ENCODE data around the gene CHN1. TPM values are rescaled to one million over a fixed set of nuclear protein-coding genes. Genes with fewer than 3 reads are reported as not detected.

CHN1 gene
- polyA plus RNA-seq, 1 donor (not counting 4 experiments of a cell fraction or from before 2014, with no cell fraction given), result 2.3 TPM

DNA sequence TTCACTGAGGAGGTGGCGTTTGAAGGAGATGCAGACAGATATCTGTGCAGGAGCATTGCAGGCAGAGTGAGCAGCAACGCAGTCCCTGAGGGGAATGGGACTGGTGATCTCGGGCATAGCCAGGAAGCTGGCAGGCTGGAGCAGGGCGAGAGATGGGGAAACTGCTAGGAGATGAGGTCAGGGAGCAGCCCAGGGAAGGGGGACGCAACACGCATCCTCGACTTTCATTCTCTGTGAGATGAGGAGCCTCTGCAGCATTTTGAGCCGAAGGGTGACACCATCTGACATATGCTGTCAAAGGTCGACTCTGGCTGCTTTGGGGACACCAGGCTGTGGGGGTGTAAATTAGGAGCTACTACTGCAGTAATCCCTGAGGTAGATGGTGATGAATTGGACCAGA lies 236.6 kb downstream of the CHN1 start:
- peaks cover 4% of the 10 kb centered on the region for H3K27me3 ChIP-seq (ENCODE audit: control insufficient read depth, extremely low read depth, insufficient read depth, low read length)
- H3K4me1 ChIP-seq (ENCODE audit: control insufficient read depth, extremely low read depth, insufficient read depth, low read length), result peaks cover 3% of the 10 kb centered on the region
- no peak overlapping the region for H3K9ac ChIP-seq (ENCODE audit: control insufficient read depth, extremely low read depth, insufficient read depth, low read length)
- H3K9me1 ChIP-seq (ENCODE audit: control insufficient read depth, extremely low read depth, insufficient read depth, low read length), result no peaks in the 10 kb centered on the region
- H3K9me3 ChIP-seq (ENCODE audit: control insufficient read depth, low read depth, low read length), result no peaks in the 10 kb centered on the region
- FAIRE-seq, result no peak
- dilution Hi-C loops (cut with MboI; ENCODE audit: extremely low pct_ligation_motif_present, low sequenced_read_pairs), result loop anchor here (25.0 kb wide), 1 partner anchor 194 kb away; no protein-coding TSS in a partner anchor
- no peaks in the 10 kb centered on the region for H3K36me3 ChIP-seq (ENCODE audit: control insufficient read depth in 2 of 2, extremely low read depth in 1 of 2, insufficient read depth in 2 of 2, low read length in 2 of 2)
- no peak overlapping the region for H3K4me3 ChIP-seq (ENCODE audit: control insufficient read depth in 2 of 3, extremely low read depth in 1 of 3, insufficient read depth in 2 of 3, low read depth in 1 of 3, low read length in 3 of 3)
- DNase-seq (ENCODE audit: low read depth, low spot score), result no peak
- TF ChIP-seq EZH2 (IDR thresholded peaks at IDR 0.05; ENCODE audit: low read length), result no peak
- TF ChIP-seq, protein P1, sequence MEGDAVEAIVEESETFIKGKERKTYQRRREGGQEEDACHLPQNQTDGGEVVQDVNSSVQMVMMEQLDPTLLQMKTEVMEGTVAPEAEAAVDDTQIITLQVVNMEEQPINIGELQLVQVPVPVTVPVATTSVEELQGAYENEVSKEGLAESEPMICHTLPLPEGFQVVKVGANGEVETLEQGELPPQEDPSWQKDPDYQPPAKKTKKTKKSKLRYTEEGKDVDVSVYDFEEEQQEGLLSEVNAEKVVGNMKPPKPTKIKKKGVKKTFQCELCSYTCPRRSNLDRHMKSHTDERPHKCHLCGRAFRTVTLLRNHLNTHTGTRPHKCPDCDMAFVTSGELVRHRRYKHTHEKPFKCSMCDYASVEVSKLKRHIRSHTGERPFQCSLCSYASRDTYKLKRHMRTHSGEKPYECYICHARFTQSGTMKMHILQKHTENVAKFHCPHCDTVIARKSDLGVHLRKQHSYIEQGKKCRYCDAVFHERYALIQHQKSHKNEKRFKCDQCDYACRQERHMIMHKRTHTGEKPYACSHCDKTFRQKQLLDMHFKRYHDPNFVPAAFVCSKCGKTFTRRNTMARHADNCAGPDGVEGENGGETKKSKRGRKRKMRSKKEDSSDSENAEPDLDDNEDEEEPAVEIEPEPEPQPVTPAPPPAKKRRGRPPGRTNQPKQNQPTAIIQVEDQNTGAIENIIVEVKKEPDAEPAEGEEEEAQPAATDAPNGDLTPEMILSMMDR (optimal IDR thresholded peaks at IDR 0.05 in 1 of 3, IDR thresholded peaks at IDR 0.05 in 1 of 3, conservative IDR thresholded peaks at IDR 0.05 in 1 of 3; ENCODE audit: extremely low read depth in 1 of 3, insufficient read depth in 2 of 3, low read length in 3 of 3), result no peak
- no peaks in the 10 kb centered on the region for H4K20me1 ChIP-seq (ENCODE audit: control insufficient read depth, extremely low read depth, insufficient read depth, low read length)
- no peak overlapping the region for H2AFZ ChIP-seq (ENCODE audit: control insufficient read depth, low read length)
- no peak overlapping the region for H3K27ac ChIP-seq (ENCODE audit: control insufficient read depth, insufficient read depth, low read length)
- H3K79me2 ChIP-seq (ENCODE audit: control insufficient read depth, insufficient read depth, low read length), result no peaks in the 10 kb centered on the region
- no peak overlapping the region for H3K4me2 ChIP-seq (ENCODE audit: control insufficient read depth, extremely low read depth, insufficient read depth, low read depth, low read length)

DNA sequence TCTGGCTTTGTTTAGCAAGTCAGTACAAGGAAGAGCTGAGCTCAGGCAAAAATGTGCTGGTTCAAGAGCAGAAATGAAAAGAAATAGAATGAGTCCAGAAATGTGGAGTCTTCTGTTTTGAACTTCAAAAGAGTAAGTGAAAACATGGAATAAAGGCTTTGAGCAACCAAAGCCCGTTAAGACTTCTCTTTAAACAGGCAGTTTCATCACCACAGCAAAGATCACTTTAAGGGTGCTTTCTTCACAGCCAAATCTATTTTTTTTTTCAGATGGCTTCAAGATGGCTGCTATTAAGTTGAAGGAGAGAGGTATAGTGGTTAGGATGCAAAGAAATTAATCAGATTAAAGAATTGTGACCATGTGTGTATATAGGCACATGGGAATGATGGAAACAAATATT lies 238.9 kb downstream of the CHN1 start:
- Histone ChIP-seq H4K20me1 (ENCODE audit: control insufficient read depth, extremely low read depth, insufficient read depth, low read length) (no peaks in the 10 kb centered on the region), H3K4me1 (ENCODE audit: control insufficient read depth, extremely low read depth, insufficient read depth, low read length) (no peaks in the 10 kb centered on the region), H3K9ac (ENCODE audit: control insufficient read depth, extremely low read depth, insufficient read depth, low read length) (no peak overlapping the region), H3K36me3 (ENCODE audit: control insufficient read depth in 2 of 2, extremely low read depth in 1 of 2, insufficient read depth in 2 of 2, low read length in 2 of 2) (no peaks in the 10 kb centered on the region), H3K27ac (ENCODE audit: control insufficient read depth, insufficient read depth, low read length) (no peak overlapping the region), H3K79me2 (ENCODE audit: control insufficient read depth, insufficient read depth, low read length) (no peaks in the 10 kb centered on the region), H3K4me2 (ENCODE audit: control insufficient read depth, extremely low read depth, insufficient read depth, low read depth, low read length) (no peak overlapping the region), H3K9me1 (ENCODE audit: control insufficient read depth, extremely low read depth, insufficient read depth, low read length) (no peaks in the 10 kb centered on the region), H3K9me3 (ENCODE audit: control insufficient read depth, low read depth, low read length) (no peaks in the 10 kb centered on the region), H3K27me3 (ENCODE audit: control insufficient read depth, extremely low read depth, insufficient read depth, low read length) (peaks cover 4% of the 10 kb centered on the region), H3K4me3 (ENCODE audit: control insufficient read depth in 2 of 3, extremely low read depth in 1 of 3, insufficient read depth in 2 of 3, low read depth in 1 of 3, low read length in 3 of 3) (no peak overlapping the region), H2AFZ (ENCODE audit: control insufficient read depth, low read length) (no peak overlapping the region)
- TF ChIP-seq, protein P1 (optimal IDR thresholded peaks at IDR 0.05 in 1 of 3, IDR thresholded peaks at IDR 0.05 in 1 of 3, conservative IDR thresholded peaks at IDR 0.05 in 1 of 3; ENCODE audit: extremely low read depth in 1 of 3, insufficient read depth in 2 of 3, low read length in 3 of 3), result no peak
- TF ChIP-seq EZH2 (IDR thresholded peaks at IDR 0.05; ENCODE audit: low read length), result no peak
- DNase-seq (ENCODE audit: low read depth, low spot score), result no peak
- no peak for FAIRE-seq
- dilution Hi-C loops (cut with MboI; ENCODE audit: extremely low pct_ligation_motif_present, low sequenced_read_pairs), result loop anchor here (25.0 kb wide), 1 partner anchor 196 kb away; no protein-coding TSS in a partner anchor
